ENCODE results near the gene UBE2A. TPM values are rescaled to one million over a fixed set of nuclear protein-coding genes. Genes with fewer than 3 reads are reported as not detected.

Gene UBE2A
- total and polyA plus RNA-seq, 2 of the 13 experiments (the other 11 are each of a cell fraction or from before 2014, with no cell fraction given) = 17.0 to 30.5 TPM

- TF ChIP-seq HNF4G (IDR thresholded peaks at IDR 0.05; ENCODE audit: borderline replicate concordance, low read depth, low read length) (no peak), HNF4G (CRISPR knock-in tag; IDR thresholded peaks at IDR 0.05; ENCODE audit: borderline replicate concordance, low read depth) (no peak), TFDP1 (CRISPR knock-in tag; IDR thresholded peaks at IDR 0.05; ENCODE audit: borderline replicate concordance) (no peak), ZNF292 (CRISPR knock-in tag; IDR thresholded peaks at IDR 0.05; ENCODE audit: borderline replicate concordance, low read depth) (no peak), TRAFD1 (CRISPR knock-in tag; IDR thresholded peaks at IDR 0.05; ENCODE audit: borderline replicate concordance) (no peak), ZNF704 (CRISPR knock-in tag; IDR thresholded peaks at IDR 0.05; ENCODE audit: borderline replicate concordance) (no peak), ZNF549 (CRISPR knock-in tag; IDR thresholded peaks at IDR 0.05) (no peak), ELF1 (CRISPR knock-in tag; IDR thresholded peaks at IDR 0.05) (peak; percentile 85), ZBED4 (CRISPR knock-in tag; IDR thresholded peaks at IDR 0.05; ENCODE audit: borderline replicate concordance) (no peak), HOXA3 (CRISPR knock-in tag; IDR thresholded peaks at IDR 0.05) (peak; percentile 82; the same call in 1 of the 2 replicates), BHLHE40 (IDR thresholded peaks at IDR 0.05; ENCODE audit: low read length) (peak; percentile 83), NFYC (CRISPR knock-in tag; IDR thresholded peaks at IDR 0.05) (peak; percentile 34; the same call in 1 of the 2 replicates), ELF3 (CRISPR knock-in tag; IDR thresholded peaks at IDR 0.05) (peak; percentile 74), CENPX (CRISPR knock-in tag; IDR thresholded peaks at IDR 0.05) (no peak), POLR2A (IDR thresholded peaks at IDR 0.05; ENCODE audit: insufficient read depth in 1 of 2, low read depth in 2 of 2, low read length in 2 of 2) (peak; percentile 58 to 64; a peak in 3 of 4 replicates), ZMYM3 (CRISPR knock-in tag; IDR thresholded peaks at IDR 0.05) (no peak), SRSF4 (IDR thresholded peaks at IDR 0.05; ENCODE audit: low read depth, low read length, poor library complexity, severe bottlenecking) (no peak), NR2F1 (CRISPR knock-in tag; IDR thresholded peaks at IDR 0.05) (no peak), SKI (IDR thresholded peaks at IDR 0.05; ENCODE audit: partially characterized antibody) (no peak), REXO4 (CRISPR knock-in tag; IDR thresholded peaks at IDR 0.05; ENCODE audit: borderline replicate concordance) (no peak), SP5 (CRISPR knock-in tag; IDR thresholded peaks at IDR 0.05; ENCODE audit: borderline replicate concordance, low read depth) (no peak), KDM5A (IDR thresholded peaks at IDR 0.05; ENCODE audit: borderline replicate concordance, low read length) (peak; percentile 95), XBP1 (CRISPR knock-in tag; IDR thresholded peaks at IDR 0.05) (no peak), ETV5 (CRISPR knock-in tag; IDR thresholded peaks at IDR 0.05; ENCODE audit: borderline replicate concordance) (peak; percentile 60; the same call in 1 of the 2 replicates)
Observed at GRCh38 chrX:119565107-119565663, 9.2 kb upstream of the UBE2A start, which contains the start of gene STEEP1 (continued).

All from HepG2 (cell line).